ENCODE measurements around the gene AQP2.

DNA sequence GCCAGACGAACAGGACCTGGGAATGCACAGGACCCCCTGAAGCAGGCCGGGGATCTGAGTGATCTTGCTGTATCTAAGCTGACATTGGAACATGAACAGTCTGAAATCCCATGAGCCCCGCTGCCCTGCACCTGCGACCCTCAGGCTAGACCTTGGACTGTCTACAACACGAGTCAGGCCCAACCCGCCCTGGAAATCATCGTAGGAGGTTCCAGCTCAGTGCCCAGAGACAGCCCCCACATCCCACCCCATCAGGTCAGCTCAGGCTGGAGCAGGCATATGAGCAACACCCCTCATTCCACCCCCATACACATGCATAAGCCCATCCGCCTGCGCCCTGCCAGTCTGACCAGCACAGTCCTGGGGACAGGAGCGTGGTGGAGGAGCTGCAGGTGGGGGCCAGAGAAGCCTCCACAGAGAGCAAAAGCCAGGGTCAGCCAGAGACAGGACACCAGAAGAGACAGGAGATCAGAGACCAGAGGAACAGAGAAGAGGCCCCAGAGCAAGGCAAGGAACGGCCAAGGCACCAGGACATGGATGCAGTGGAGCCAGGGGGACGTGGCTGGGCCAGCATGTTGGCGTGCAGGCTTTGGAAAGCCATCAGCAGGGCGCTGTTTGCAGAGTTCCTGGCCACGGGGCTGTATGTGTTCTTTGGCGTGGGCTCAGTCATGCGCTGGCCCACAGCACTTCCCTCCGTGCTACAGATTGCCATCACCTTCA, 22.3 kb downstream of the AQP2 start, which contains the start of gene AQP6:
- TF ChIP-seq, protein P1, sequence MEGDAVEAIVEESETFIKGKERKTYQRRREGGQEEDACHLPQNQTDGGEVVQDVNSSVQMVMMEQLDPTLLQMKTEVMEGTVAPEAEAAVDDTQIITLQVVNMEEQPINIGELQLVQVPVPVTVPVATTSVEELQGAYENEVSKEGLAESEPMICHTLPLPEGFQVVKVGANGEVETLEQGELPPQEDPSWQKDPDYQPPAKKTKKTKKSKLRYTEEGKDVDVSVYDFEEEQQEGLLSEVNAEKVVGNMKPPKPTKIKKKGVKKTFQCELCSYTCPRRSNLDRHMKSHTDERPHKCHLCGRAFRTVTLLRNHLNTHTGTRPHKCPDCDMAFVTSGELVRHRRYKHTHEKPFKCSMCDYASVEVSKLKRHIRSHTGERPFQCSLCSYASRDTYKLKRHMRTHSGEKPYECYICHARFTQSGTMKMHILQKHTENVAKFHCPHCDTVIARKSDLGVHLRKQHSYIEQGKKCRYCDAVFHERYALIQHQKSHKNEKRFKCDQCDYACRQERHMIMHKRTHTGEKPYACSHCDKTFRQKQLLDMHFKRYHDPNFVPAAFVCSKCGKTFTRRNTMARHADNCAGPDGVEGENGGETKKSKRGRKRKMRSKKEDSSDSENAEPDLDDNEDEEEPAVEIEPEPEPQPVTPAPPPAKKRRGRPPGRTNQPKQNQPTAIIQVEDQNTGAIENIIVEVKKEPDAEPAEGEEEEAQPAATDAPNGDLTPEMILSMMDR (IDR thresholded peaks at IDR 0.05) = no peak
- TF ChIP-seq POLR2AphosphoS5 (IDR thresholded peaks at IDR 0.05; ENCODE audit: insufficient read depth in 1 of 2, low read depth in 1 of 2) (no peak), POLR2A (IDR thresholded peaks at IDR 0.05) (no peak)
